ENCODE measurements around the gene ITPR1.

GRCh38 chr3:4522947-4523346, 29.8 kb downstream of the ITPR1 start:
- TF ChIP-seq CTCF (conservative IDR thresholded peaks at IDR 0.05; ENCODE audit: low read depth, low read length), result no peak
- no peak for TF ChIP-seq EZH2phosphoT487 (IDR thresholded peaks at IDR 0.05; ENCODE audit: borderline replicate concordance, low read length)
- TF ChIP-seq EZH2 (IDR thresholded peaks at IDR 0.05; ENCODE audit: low read length, unreplicated experiment), result no peak
